NT2/D1 (cell line): ENCODE measurements around the gene VENTX.

Source experiments
- YY1 ChIP-seq: IDR thresholded peaks from 2 replicates; pipeline ENCODE4 v1.6.1; 2011; ENCODE audit not compliant: insufficient read length, insufficient read depth
- ZNF274 ChIP-seq: IDR thresholded peaks from 2 replicates; pipeline ENCODE4 v1.6.1; 2011; ENCODE audit warnings: mild to moderate bottlenecking, low read depth, low read length

GRCh38 chr10:133213641-133214467 is 23.8 kb upstream of the VENTX start:
- TF ChIP-seq ZNF274, result no peak
- TF ChIP-seq YY1, result no peak
